Measurements from ENCODE around the gene DPP9. TPM values are rescaled to one million over a fixed set of nuclear protein-coding genes. Genes with fewer than 3 reads are reported as not detected.
A peak's percentile ranks its signal among the peaks of the same experiment; 100 is the strongest.

The DPP9 gene
- polyA plus RNA-seq, 3 donors, result 12.6 to 23.8 (median 13.9) TPM

- Histone ChIP-seq H3K4me3 (replicated peaks in 1 of 3; ENCODE audit: low read depth in 2 of 3, low read length in 3 of 3) (peak overlapping the region in 1 of 3 experiments; percentile 28), H3K27ac (ENCODE audit: low read depth in 1 of 2, low read length in 2 of 2) (no peak overlapping the region), H3K4me2 (replicated peaks; ENCODE audit: extremely low read depth, low read length, poor library complexity, severe bottlenecking) (peak overlapping the region; percentile 25), H3K4me1 (ENCODE audit: control insufficient read depth in 1 of 2, insufficient read depth in 2 of 2, low read length in 2 of 2) (peaks cover 0 to 3% of the 10 kb centered on the region in 2 donors), H3K9me3 (replicated peaks in 1 of 2; ENCODE audit: control insufficient read depth in 1 of 2, insufficient read depth in 1 of 2, low read length in 2 of 2) (no peaks in the 10 kb centered on the region), H4K20me1 (ENCODE audit: insufficient read depth, low read length) (no peaks in the 10 kb centered on the region), H2AFZ (ENCODE audit: insufficient read depth, low read depth, low read length, poor library complexity, severe bottlenecking) (peak overlapping the region; percentile 21), H3K79me2 (ENCODE audit: insufficient read depth, low read length) (no peaks in the 10 kb centered on the region), H3K9ac (ENCODE audit: insufficient read depth, low read length, poor library complexity, severe bottlenecking) (no peak overlapping the region), H3K36me3 (replicated peaks in 1 of 2; ENCODE audit: control insufficient read depth in 1 of 2, insufficient read depth in 2 of 2, low read length in 2 of 2) (no peaks in the 10 kb centered on the region), H3K27me3 (ENCODE audit: control insufficient read depth in 2 of 2, insufficient read depth in 2 of 2, low read length in 2 of 2) (peaks cover 0 to 6% of the 10 kb centered on the region in 2 donors)
- Mint-ChIP-seq H3K36me3 (no peaks in the 10 kb centered on the region), H3K27ac (no peak overlapping the region), H3K4me1 (peaks cover 12% of the 10 kb centered on the region), H3K27me3 (ENCODE audit: low read depth in 3 of 3) (peaks cover 7 to 18% (median 14%) of the 10 kb centered on the region in 3 donors), H3K4me3 (peak overlapping the region in 1 of 2 donors; percentile 15), H3K9me3 (peaks cover 0 to 3% (median 0%) of the 10 kb centered on the region in 7 donors)
- intact Hi-C loops (cut with micrococcal nuclease), result loop anchor here (2.0 to 10.0 kb wide), 3 partner anchors 58 to 300 kb away; partner anchors contain the start of gene FEM1A (in 1 of the 2)
- TF ChIP-seq, protein P1, sequence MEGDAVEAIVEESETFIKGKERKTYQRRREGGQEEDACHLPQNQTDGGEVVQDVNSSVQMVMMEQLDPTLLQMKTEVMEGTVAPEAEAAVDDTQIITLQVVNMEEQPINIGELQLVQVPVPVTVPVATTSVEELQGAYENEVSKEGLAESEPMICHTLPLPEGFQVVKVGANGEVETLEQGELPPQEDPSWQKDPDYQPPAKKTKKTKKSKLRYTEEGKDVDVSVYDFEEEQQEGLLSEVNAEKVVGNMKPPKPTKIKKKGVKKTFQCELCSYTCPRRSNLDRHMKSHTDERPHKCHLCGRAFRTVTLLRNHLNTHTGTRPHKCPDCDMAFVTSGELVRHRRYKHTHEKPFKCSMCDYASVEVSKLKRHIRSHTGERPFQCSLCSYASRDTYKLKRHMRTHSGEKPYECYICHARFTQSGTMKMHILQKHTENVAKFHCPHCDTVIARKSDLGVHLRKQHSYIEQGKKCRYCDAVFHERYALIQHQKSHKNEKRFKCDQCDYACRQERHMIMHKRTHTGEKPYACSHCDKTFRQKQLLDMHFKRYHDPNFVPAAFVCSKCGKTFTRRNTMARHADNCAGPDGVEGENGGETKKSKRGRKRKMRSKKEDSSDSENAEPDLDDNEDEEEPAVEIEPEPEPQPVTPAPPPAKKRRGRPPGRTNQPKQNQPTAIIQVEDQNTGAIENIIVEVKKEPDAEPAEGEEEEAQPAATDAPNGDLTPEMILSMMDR (IDR thresholded peaks at IDR 0.05), result peak; percentile 75
- WGBS (ENCODE audit: insufficient coverage), result 14% methylated on average over 8 of the region's 8 CpGs
- DNase-seq, result peak; percentile 43 to 65 (median 53)
Measured at GRCh38 chr19:4732680-4733114, 9.1 kb upstream of the DPP9 start.

DNA sequence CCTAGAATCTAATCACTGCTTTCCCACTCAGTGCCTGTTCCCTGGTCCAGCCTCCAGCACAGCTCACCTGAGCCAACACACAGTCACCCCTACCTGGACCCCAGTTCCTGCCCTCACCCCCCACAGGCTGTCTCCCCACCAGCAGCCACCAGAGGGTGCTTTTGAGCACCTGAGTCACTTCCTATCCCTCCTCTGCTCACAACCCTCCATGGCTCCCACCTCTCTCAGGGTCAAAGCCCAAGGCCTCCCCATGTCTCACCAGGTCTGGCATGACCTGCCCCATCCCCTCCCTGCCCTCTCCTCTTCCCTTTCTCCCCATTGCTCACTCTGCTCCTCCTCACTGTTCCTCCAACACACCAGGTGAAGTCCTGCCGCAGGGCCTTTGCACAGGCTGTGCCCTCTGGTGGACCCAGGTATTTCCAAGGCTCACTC lies 7.1 kb upstream of the DPP9 start:
- Histone ChIP-seq H3K4me3 (replicated peaks in 1 of 3; ENCODE audit: low read depth in 2 of 3, low read length in 3 of 3) (no peak overlapping the region), H3K27me3 (ENCODE audit: control insufficient read depth in 2 of 2, insufficient read depth in 2 of 2, low read length in 2 of 2) (peaks cover 0 to 2% of the 10 kb centered on the region in 2 donors), H3K4me2 (replicated peaks; ENCODE audit: extremely low read depth, low read length, poor library complexity, severe bottlenecking) (no peak overlapping the region), H3K79me2 (ENCODE audit: insufficient read depth, low read length) (no peaks in the 10 kb centered on the region), H2AFZ (ENCODE audit: insufficient read depth, low read depth, low read length, poor library complexity, severe bottlenecking) (no peak overlapping the region), H3K36me3 (replicated peaks in 1 of 2; ENCODE audit: control insufficient read depth in 1 of 2, insufficient read depth in 2 of 2, low read length in 2 of 2) (no peaks in the 10 kb centered on the region), H4K20me1 (ENCODE audit: insufficient read depth, low read length) (no peaks in the 10 kb centered on the region), H3K4me1 (ENCODE audit: control insufficient read depth in 1 of 2, insufficient read depth in 2 of 2, low read length in 2 of 2) (peaks cover 0 to 3% of the 10 kb centered on the region in 2 donors), H3K9ac (ENCODE audit: insufficient read depth, low read length, poor library complexity, severe bottlenecking) (no peak overlapping the region), H3K9me3 (replicated peaks in 1 of 2; ENCODE audit: control insufficient read depth in 1 of 2, insufficient read depth in 1 of 2, low read length in 2 of 2) (no peaks in the 10 kb centered on the region), H3K27ac (ENCODE audit: low read depth in 1 of 2, low read length in 2 of 2) (no peak overlapping the region)
- Mint-ChIP-seq H3K4me1 (peaks cover 12% of the 10 kb centered on the region), H3K36me3 (no peaks in the 10 kb centered on the region), H3K9me3 (peaks cover 0 to 3% (median 0%) of the 10 kb centered on the region in 7 donors), H3K27me3 (ENCODE audit: low read depth in 3 of 3) (peaks cover 7 to 16% (median 12%) of the 10 kb centered on the region in 3 donors), H3K4me3 (no peak overlapping the region), H3K27ac (no peak overlapping the region)
- intact Hi-C loops (cut with micrococcal nuclease), result loop anchor here (5.0 to 10.0 kb wide), 2 partner anchors 184 to 302 kb away; no protein-coding TSS in a partner anchor
- WGBS (ENCODE audit: insufficient coverage), result 100% methylated on average over 1 of the region's 1 CpG
- TF ChIP-seq, protein P1 (IDR thresholded peaks at IDR 0.05), result peak; percentile 69
- DNase-seq, result peak; percentile 14 to 58 (median 37)

All from CD14-positive monocyte (primary cell).